Sigmoid colon (tissue), 7 donors: Measurements from ENCODE around the gene ARL14. TPM values are rescaled to one million over a fixed set of nuclear protein-coding genes. Genes with fewer than 3 reads are reported as not detected.

Experiments
- DNase-seq: peaks from one replicate; pipeline ENCODE4 v3.0.0-alpha.2; 2019
- H3K27ac ChIP-seq, 4 donors: fragments of 200-600 bp; sonication (generic); one replicate each; pipeline ENCODE4 v1.5.1; 2016 to 2019; ENCODE audit warnings: mild to moderate bottlenecking in 1 of 4
- H3K27me3 ChIP-seq, 3 donors: fragments of 200-600 bp; sonication (generic); one replicate each; pipeline ENCODE4 v1.5.1; 2019; ENCODE audit warnings: mild to moderate bottlenecking in 1 of 3
- H3K36me3 ChIP-seq, 4 donors: fragments of 200-600 bp; sonication (generic); one replicate each; pipeline ENCODE4 v1.5.1; 2016 to 2019
- H3K4me1 ChIP-seq, 4 donors: fragments of 200-600 bp; sonication (generic); one replicate each; pipeline ENCODE4 v1.5.1; 2017 to 2019
- H3K4me3 ChIP-seq, 4 donors: fragments of 200-600 bp; sonication (generic); one replicate each; pipeline ENCODE4 v1.5.1; 2017 to 2019; ENCODE audit warnings: mild to moderate bottlenecking in 2 of 4, moderate library complexity in 1 of 4
- H3K9me3 ChIP-seq, 4 donors: fragments of 200-600 bp in 3 of 4; sonication (generic) in 3 of 4; one replicate each; pipeline versions ENCODE4 v1.5.1 to v1.6.1; 2013 to 2019
- CTCF ChIP-seq, 4 experiments: fragments of 450-650 bp in 3 of 4; fragments of 200-600 bp in 1 of 4; IDR thresholded peaks; one replicate each; pipeline ENCODE4 v1.5.1; 2016 to 2019; ENCODE audit warnings: antibody characterized with exemption in 4 of 4, mild to moderate bottlenecking in 3 of 4, moderate library complexity in 2 of 4
- EP300 ChIP-seq, 4 donors: sonication (generic); formaldehyde crosslinking; IDR thresholded peaks; one replicate each; pipeline ENCODE4 v1.6.1; 2017; ENCODE audit warnings: antibody characterized with exemption in 4 of 4
- POLR2A ChIP-seq, 2 donors: fragments of 450-650 bp; IDR thresholded peaks; one replicate each; pipeline ENCODE4 v1.6.1; 2016; ENCODE audit warnings: antibody characterized with exemption in 2 of 2, mild to moderate bottlenecking in 2 of 2, moderate library complexity in 2 of 2
- POLR2AphosphoS5 ChIP-seq, 4 donors: sonication (generic); formaldehyde crosslinking; IDR thresholded peaks; one replicate each; pipeline ENCODE4 v1.6.1; 2017; ENCODE audit warnings: antibody characterized with exemption in 4 of 4
- WGBS, 2 donors: extraction: QIAGEN DNeasy Blood & Tissue Kit; methylation state at CpG; one replicate each; pipeline ENCODE4 v1.1.7; 2013; 5-methylcytosine and 5-hydroxymethylcytosine counted together
- intact Hi-C: fragments of 100-400 bp; cut with DNase I; formaldehyde crosslinking; loops from one replicate; pipeline ENCODE4 v1.15.1; 2023
- polyA plus RNA-seq, 3 donors: library from polyadenylated mRNA; stranded (reverse); fragments of 200-250 nt; gene quantifications; one replicate each; pipeline ENCODE4 v1.2.3, GENCODE V29; 2013
- total RNA-seq, 4 donors: library from RNA; depleted of rRNA; stranded (reverse); fragments of >200 nt; gene quantifications; one replicate each; pipeline ENCODE4 v1.1.0, GENCODE V29; 2016
- donor health status: healthy with polysubstance abuse.
- donor health status: Bipolar disorder and iron deficiency.
- donor health status: healthy.

ARL14 gene
- total and polyA plus RNA-seq, 7 donors = 23.3 to 144 (median 109) TPM; not detected in 4

- TF ChIP-seq POLR2A (IDR thresholded peaks at IDR 0.05) (no peak), EP300 (IDR thresholded peaks at IDR 0.05) (no peak), CTCF (IDR thresholded peaks at IDR 0.05) (no peak), POLR2AphosphoS5 (IDR thresholded peaks at IDR 0.05) (no peak)
- H3K27ac ChIP-seq = no peak overlapping the region
Observed at GRCh38 chr3:160648701-160649100, 28.3 kb upstream of the ARL14 start.

GRCh38 chr3:160649596-160649995 lies 27.4 kb upstream of the ARL14 start:
- intact Hi-C loops = no loop called here
- Histone ChIP-seq H3K4me3 (no peak overlapping the region), H3K9me3 (no peaks in the 10 kb centered on the region), H3K27me3 (no peaks in the 10 kb centered on the region), H3K27ac (no peak overlapping the region), H3K4me1 (no peaks in the 10 kb centered on the region), H3K36me3 (no peaks in the 10 kb centered on the region)
- 94 to 95% methylated on average over 3 of the region's 3 CpGs for WGBS, 2 donors
- TF ChIP-seq POLR2A (IDR thresholded peaks at IDR 0.05) = no peak
- no peak for TF ChIP-seq POLR2AphosphoS5 (IDR thresholded peaks at IDR 0.05)
- no peak for TF ChIP-seq CTCF (IDR thresholded peaks at IDR 0.05)
- TF ChIP-seq EP300 (IDR thresholded peaks at IDR 0.05) = no peak
- DNase-seq = no peak

More at GRCh38 chr3:160648701-160649100, 28.3 kb upstream of the ARL14 start:
- no peak overlapping the region for H3K4me3 ChIP-seq
- no peaks in the 10 kb centered on the region for H3K9me3 ChIP-seq
- no peaks in the 10 kb centered on the region for H3K36me3 ChIP-seq
- DNase-seq = no peak
- intact Hi-C loops = no loop called here
- no peaks in the 10 kb centered on the region for H3K4me1 ChIP-seq
- no peaks in the 10 kb centered on the region for H3K27me3 ChIP-seq

- Histone ChIP-seq H3K4me3 (no peak overlapping the region), H3K36me3 (no peaks in the 10 kb centered on the region), H3K27ac (no peak overlapping the region), H3K27me3 (no peaks in the 10 kb centered on the region), H3K9me3 (no peaks in the 10 kb centered on the region), H3K4me1 (no peaks in the 10 kb centered on the region)
- no peak for DNase-seq
- intact Hi-C loops = no loop called here
- TF ChIP-seq POLR2A (IDR thresholded peaks at IDR 0.05) = no peak
- TF ChIP-seq POLR2AphosphoS5 (IDR thresholded peaks at IDR 0.05) = no peak
- no peak for TF ChIP-seq EP300 (IDR thresholded peaks at IDR 0.05)
- no peak for TF ChIP-seq CTCF (IDR thresholded peaks at IDR 0.05)
Observed at GRCh38 chr3:160653512-160653911, 23.4 kb upstream of the ARL14 start.

GRCh38 chr3:160660902-160661301 lies 16.1 kb upstream of the ARL14 start:
- no peak overlapping the region for H3K27ac ChIP-seq
- H3K27me3 ChIP-seq = no peaks in the 10 kb centered on the region
- no peaks in the 10 kb centered on the region for H3K4me1 ChIP-seq
- no peaks in the 10 kb centered on the region for H3K9me3 ChIP-seq
- 78 to 79% methylated on average over 5 of the region's 5 CpGs for WGBS, 2 donors
- H3K36me3 ChIP-seq = no peaks in the 10 kb centered on the region
- no peak for DNase-seq
- intact Hi-C loops = no loop called here
- no peak overlapping the region for H3K4me3 ChIP-seq
- no peak for TF ChIP-seq POLR2A (IDR thresholded peaks at IDR 0.05)
- no peak for TF ChIP-seq EP300 (IDR thresholded peaks at IDR 0.05)
- no peak for TF ChIP-seq CTCF (IDR thresholded peaks at IDR 0.05)
- TF ChIP-seq POLR2AphosphoS5 (IDR thresholded peaks at IDR 0.05) = no peak

GRCh38 chr3:160661660-160662059 lies 15.3 kb upstream of the ARL14 start:
- TF ChIP-seq POLR2A (IDR thresholded peaks at IDR 0.05) = no peak
- TF ChIP-seq POLR2AphosphoS5 (IDR thresholded peaks at IDR 0.05) = no peak
- TF ChIP-seq EP300 (IDR thresholded peaks at IDR 0.05) = no peak
- TF ChIP-seq CTCF (IDR thresholded peaks at IDR 0.05) = no peak
- DNase-seq = no peak
- intact Hi-C loops = no loop called here
- Histone ChIP-seq H3K36me3 (no peaks in the 10 kb centered on the region), H3K9me3 (no peaks in the 10 kb centered on the region), H3K27ac (no peak overlapping the region), H3K4me1 (no peaks in the 10 kb centered on the region), H3K27me3 (no peaks in the 10 kb centered on the region), H3K4me3 (no peak overlapping the region)
- WGBS, 2 donors = 50 to 78% methylated on average over 1 of the region's 1 CpG
